Measurements from ENCODE around the gene ZNF827.

Gene ZNF827

GRCh38 chr4:145805490-145805889 is 133.1 kb downstream of the ZNF827 start:
- no peak overlapping the region for H3K9ac ChIP-seq (ENCODE audit: low read depth, low read length)
- H3K27ac ChIP-seq (ENCODE audit: low read length) = no peak overlapping the region
- H3K36me3 ChIP-seq (ENCODE audit: insufficient read depth, low read depth, low read length) = peaks cover 18% of the 10 kb centered on the region
- H3K27me3 ChIP-seq (ENCODE audit: insufficient read depth, low read length) = no peaks in the 10 kb centered on the region
- H3K4me3 ChIP-seq (ENCODE audit: low read length) = no peak overlapping the region
- peaks cover 27% of the 10 kb centered on the region for H3K4me1 ChIP-seq (ENCODE audit: insufficient read depth, low read length)
- H3K9me3 ChIP-seq (ENCODE audit: insufficient read depth, low read depth, low read length) = peaks cover 15% of the 10 kb centered on the region

DNA sequence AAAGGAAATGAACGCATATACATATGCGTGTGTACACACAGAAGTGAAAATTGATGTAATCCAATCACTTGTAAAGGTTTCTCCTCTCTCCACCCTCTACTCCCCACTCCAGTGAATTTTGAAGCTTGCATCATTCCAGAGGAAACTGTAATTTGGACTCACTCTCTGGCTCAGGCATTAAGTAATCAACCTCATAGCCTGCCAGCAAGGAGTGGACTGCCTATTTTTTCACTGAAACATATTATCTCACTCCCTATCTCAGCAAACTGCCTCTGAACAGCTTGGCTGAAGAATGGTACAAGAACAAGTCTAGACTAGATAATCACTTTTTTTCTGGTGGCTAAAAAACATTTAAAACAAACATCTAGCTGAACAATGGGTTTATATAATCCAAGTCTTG is 134.5 kb downstream of the ZNF827 start:
- Histone ChIP-seq H3K4me1 (ENCODE audit: insufficient read depth, low read length) (peaks cover 27% of the 10 kb centered on the region), H3K4me3 (ENCODE audit: low read length) (no peak overlapping the region), H3K9ac (ENCODE audit: low read depth, low read length) (no peak overlapping the region), H3K9me3 (ENCODE audit: insufficient read depth, low read depth, low read length) (peaks cover 1% of the 10 kb centered on the region; the same call in 1 of the 2 replicates), H3K27me3 (ENCODE audit: insufficient read depth, low read length) (no peaks in the 10 kb centered on the region), H3K36me3 (ENCODE audit: insufficient read depth, low read depth, low read length) (peaks cover 10% of the 10 kb centered on the region; the same call in 1 of the 2 replicates), H3K27ac (ENCODE audit: low read length) (no peak overlapping the region)

DNA sequence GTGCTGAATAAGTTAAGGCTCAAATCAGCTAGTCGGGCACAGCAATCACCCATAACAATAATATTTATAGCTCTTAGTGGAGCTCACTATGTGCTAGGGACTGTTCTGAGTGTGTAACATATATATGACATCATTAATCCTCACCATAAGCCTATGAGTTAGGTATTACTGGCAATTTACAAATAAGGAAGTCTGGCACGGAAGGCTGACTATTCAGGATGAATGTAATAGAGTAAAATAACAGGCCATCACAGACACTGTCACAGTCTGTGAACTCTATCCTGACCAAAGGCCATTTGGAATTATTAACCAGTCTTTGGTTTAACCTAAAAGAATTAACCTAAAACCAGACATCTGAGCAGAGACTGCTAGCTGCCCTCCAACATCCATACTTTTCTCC is 139.4 kb downstream of the ZNF827 start:
- H3K36me3 ChIP-seq (ENCODE audit: insufficient read depth, low read depth, low read length) = peaks cover 16% of the 10 kb centered on the region
- no peak overlapping the region for H3K4me3 ChIP-seq (ENCODE audit: low read length)
- no peak overlapping the region for H3K27ac ChIP-seq (ENCODE audit: low read length)
- H3K27me3 ChIP-seq (ENCODE audit: insufficient read depth, low read length) = no peaks in the 10 kb centered on the region
- H3K9ac ChIP-seq (ENCODE audit: low read depth, low read length) = no peak overlapping the region
- peaks cover 8% of the 10 kb centered on the region for H3K4me1 ChIP-seq (ENCODE audit: insufficient read depth, low read length)
- H3K9me3 ChIP-seq (ENCODE audit: insufficient read depth, low read depth, low read length) = no peaks in the 10 kb centered on the region

DNA sequence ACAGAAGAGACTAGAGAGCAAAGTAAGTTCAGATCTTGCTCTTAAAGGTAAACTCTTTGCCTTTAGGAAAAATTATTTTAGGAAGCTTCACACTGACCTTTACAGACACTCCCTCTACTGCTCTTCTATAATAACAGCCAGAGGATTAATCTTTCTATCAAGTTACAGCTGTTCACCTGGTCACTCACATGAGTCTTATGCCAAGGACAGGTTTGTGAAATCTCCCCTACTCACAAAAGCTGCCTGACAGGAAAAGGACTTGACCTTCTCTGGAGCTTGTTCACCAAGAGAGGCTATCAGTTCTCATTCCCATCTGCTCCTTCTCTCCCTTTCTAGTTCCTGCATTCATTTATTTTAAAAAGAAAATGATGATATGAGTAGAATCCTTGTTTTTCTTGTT is 141.3 kb downstream of the ZNF827 start:
- Histone ChIP-seq H3K36me3 (ENCODE audit: insufficient read depth, low read depth, low read length) (peaks cover 21% of the 10 kb centered on the region), H3K27me3 (ENCODE audit: insufficient read depth, low read length) (no peaks in the 10 kb centered on the region), H3K4me1 (ENCODE audit: insufficient read depth, low read length) (peaks cover 6% of the 10 kb centered on the region), H3K9ac (ENCODE audit: low read depth, low read length) (no peak overlapping the region), H3K9me3 (ENCODE audit: insufficient read depth, low read depth, low read length) (no peaks in the 10 kb centered on the region), H3K27ac (ENCODE audit: low read length) (no peak overlapping the region), H3K4me3 (ENCODE audit: low read length) (no peak overlapping the region)

DNA sequence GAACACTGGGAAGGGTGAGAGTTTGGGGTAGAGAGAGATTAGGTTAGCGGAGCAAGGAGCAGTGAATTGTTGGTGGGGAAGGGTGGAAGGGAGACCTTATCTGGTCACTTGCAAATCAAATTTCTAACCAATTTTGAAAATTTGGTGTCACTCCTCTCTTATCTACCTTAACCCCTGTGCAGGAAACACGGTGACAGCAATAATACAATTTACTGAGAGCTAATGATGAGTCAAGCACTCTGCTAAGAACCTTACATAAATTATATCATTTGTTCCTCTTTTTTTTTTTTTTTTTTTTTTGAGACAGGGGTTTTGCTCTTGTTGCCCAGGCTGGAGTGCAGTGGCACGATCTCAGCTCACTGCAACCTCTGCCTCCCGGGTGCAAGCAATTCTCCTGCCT is 142.3 kb downstream of the ZNF827 start:
- Histone ChIP-seq H3K4me1 (ENCODE audit: insufficient read depth, low read length) (0 out of 2 replicates have a peak, but pooled peaks cover 5% of the 10 kb centered on the region), H3K9me3 (ENCODE audit: insufficient read depth, low read depth, low read length) (no peaks in the 10 kb centered on the region), H3K27me3 (ENCODE audit: insufficient read depth, low read length) (no peaks in the 10 kb centered on the region), H3K36me3 (ENCODE audit: insufficient read depth, low read depth, low read length) (peaks cover 25% of the 10 kb centered on the region), H3K4me3 (ENCODE audit: low read length) (no peak overlapping the region), H3K9ac (ENCODE audit: low read depth, low read length) (no peak overlapping the region), H3K27ac (ENCODE audit: low read length) (no peak overlapping the region)

- no peak overlapping the region for H3K4me3 ChIP-seq (ENCODE audit: low read length)
- peaks cover 25% of the 10 kb centered on the region; the same call in 1 of the 2 replicates for H3K36me3 ChIP-seq (ENCODE audit: insufficient read depth, low read depth, low read length)
- H3K9me3 ChIP-seq (ENCODE audit: insufficient read depth, low read depth, low read length) = no peaks in the 10 kb centered on the region
- H3K4me1 ChIP-seq (ENCODE audit: insufficient read depth, low read length) = 0 out of 2 replicates have a peak, but pooled peaks cover 5% of the 10 kb centered on the region
- no peaks in the 10 kb centered on the region for H3K27me3 ChIP-seq (ENCODE audit: insufficient read depth, low read length)
- H3K27ac ChIP-seq (ENCODE audit: low read length) = no peak overlapping the region
- no peak overlapping the region for H3K9ac ChIP-seq (ENCODE audit: low read depth, low read length)
Observed at GRCh38 chr4:145795521-145795920, 143.1 kb downstream of the ZNF827 start.

DNA sequence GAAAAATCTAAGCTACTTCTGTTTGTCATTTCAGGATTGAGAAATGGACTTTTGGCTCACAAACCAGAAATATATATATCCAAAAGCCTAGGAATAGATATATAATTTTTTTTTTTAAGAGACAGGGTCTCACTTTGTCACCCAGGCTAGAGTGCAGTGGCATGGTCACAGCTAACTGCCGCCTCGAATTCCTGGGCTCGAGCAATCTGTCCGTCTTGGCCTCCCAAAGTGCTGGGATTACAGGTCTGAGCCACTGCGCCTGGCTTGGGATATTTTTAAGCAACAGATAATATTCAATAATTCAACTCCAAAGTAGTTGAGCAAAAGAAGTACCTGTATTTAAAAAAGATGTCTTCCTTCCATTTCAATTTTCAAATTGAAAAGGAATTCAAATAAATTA is 146.2 kb downstream of the ZNF827 start:
- Histone ChIP-seq H3K4me3 (ENCODE audit: low read length) (no peak overlapping the region), H3K4me1 (ENCODE audit: insufficient read depth, low read length) (0 out of 2 replicates have a peak, but pooled peaks cover 5% of the 10 kb centered on the region), H3K36me3 (ENCODE audit: insufficient read depth, low read depth, low read length) (peaks cover 15% of the 10 kb centered on the region), H3K9me3 (ENCODE audit: insufficient read depth, low read depth, low read length) (no peaks in the 10 kb centered on the region), H3K27ac (ENCODE audit: low read length) (no peak overlapping the region), H3K27me3 (ENCODE audit: insufficient read depth, low read length) (no peaks in the 10 kb centered on the region), H3K9ac (ENCODE audit: low read depth, low read length) (no peak overlapping the region)

GRCh38 chr4:145791988-145792387 is 146.6 kb downstream of the ZNF827 start:
- no peak overlapping the region for H3K9ac ChIP-seq (ENCODE audit: low read depth, low read length)
- no peaks in the 10 kb centered on the region for H3K9me3 ChIP-seq (ENCODE audit: insufficient read depth, low read depth, low read length)
- H3K4me1 ChIP-seq (ENCODE audit: insufficient read depth, low read length) = 0 out of 2 replicates have a peak, but pooled peaks cover 5% of the 10 kb centered on the region
- H3K27ac ChIP-seq (ENCODE audit: low read length) = no peak overlapping the region
- H3K36me3 ChIP-seq (ENCODE audit: insufficient read depth, low read depth, low read length) = peaks cover 15% of the 10 kb centered on the region
- H3K4me3 ChIP-seq (ENCODE audit: low read length) = no peak overlapping the region
- H3K27me3 ChIP-seq (ENCODE audit: insufficient read depth, low read length) = no peaks in the 10 kb centered on the region

- Histone ChIP-seq H3K4me3 (ENCODE audit: low read length) (no peak overlapping the region), H3K27me3 (ENCODE audit: insufficient read depth, low read length) (no peaks in the 10 kb centered on the region), H3K36me3 (ENCODE audit: insufficient read depth, low read depth, low read length) (peaks cover 13% of the 10 kb centered on the region), H3K9ac (ENCODE audit: low read depth, low read length) (no peak overlapping the region), H3K4me1 (ENCODE audit: insufficient read depth, low read length) (0 out of 2 replicates have a peak, but pooled peaks cover 5% of the 10 kb centered on the region), H3K27ac (ENCODE audit: low read length) (no peak overlapping the region), H3K9me3 (ENCODE audit: insufficient read depth, low read depth, low read length) (no peaks in the 10 kb centered on the region)
Observed at GRCh38 chr4:145788755-145789154, 149.9 kb downstream of the ZNF827 start.

GRCh38 chr4:145786830-145787229 is 151.8 kb downstream of the ZNF827 start:
- peaks cover 18% of the 10 kb centered on the region for H3K36me3 ChIP-seq (ENCODE audit: insufficient read depth, low read depth, low read length)

GRCh38 chr4:145786261-145786660 is 152.4 kb downstream of the ZNF827 start:
- H3K27ac ChIP-seq (ENCODE audit: low read length) = no peak overlapping the region
- H3K4me3 ChIP-seq (ENCODE audit: low read length) = no peak overlapping the region
- H3K36me3 ChIP-seq (ENCODE audit: insufficient read depth, low read depth, low read length) = peaks cover 15% of the 10 kb centered on the region
- no peak overlapping the region for H3K9ac ChIP-seq (ENCODE audit: low read depth, low read length)
- H3K4me1 ChIP-seq (ENCODE audit: insufficient read depth, low read length) = no peaks in the 10 kb centered on the region
- H3K9me3 ChIP-seq (ENCODE audit: insufficient read depth, low read depth, low read length) = no peaks in the 10 kb centered on the region
- no peaks in the 10 kb centered on the region for H3K27me3 ChIP-seq (ENCODE audit: insufficient read depth, low read length)

More at GRCh38 chr4:145786830-145787229, 151.8 kb downstream of the ZNF827 start:
- H3K4me1 ChIP-seq (ENCODE audit: insufficient read depth, low read length) = 0 out of 2 replicates have a peak, but pooled peaks cover 3% of the 10 kb centered on the region
- no peaks in the 10 kb centered on the region for H3K9me3 ChIP-seq (ENCODE audit: insufficient read depth, low read depth, low read length)
- no peaks in the 10 kb centered on the region for H3K27me3 ChIP-seq (ENCODE audit: insufficient read depth, low read length)
- H3K4me3 ChIP-seq (ENCODE audit: low read length) = no peak overlapping the region
- H3K9ac ChIP-seq (ENCODE audit: low read depth, low read length) = no peak overlapping the region
- H3K27ac ChIP-seq (ENCODE audit: low read length) = no peak overlapping the region

- Histone ChIP-seq H3K9me3 (ENCODE audit: insufficient read depth, low read depth, low read length) (no peaks in the 10 kb centered on the region), H3K27me3 (ENCODE audit: insufficient read depth, low read length) (no peaks in the 10 kb centered on the region), H3K9ac (ENCODE audit: low read depth, low read length) (no peak overlapping the region), H3K4me3 (ENCODE audit: low read length) (no peak overlapping the region), H3K4me1 (ENCODE audit: insufficient read depth, low read length) (no peaks in the 10 kb centered on the region), H3K36me3 (ENCODE audit: insufficient read depth, low read depth, low read length) (peaks cover 15% of the 10 kb centered on the region), H3K27ac (ENCODE audit: low read length) (no peak overlapping the region)
Observed at GRCh38 chr4:145785391-145786008, 153.1 kb downstream of the ZNF827 start.

Measured in iPS-20b (cell line).